HCT116 (cell line): ENCODE measurements around the gene FRMD4A. TPM values are rescaled to one million over a fixed set of nuclear protein-coding genes. Genes with fewer than 3 reads are reported as not detected.

Source experiments
- ATAC-seq: fragments of 200-7000 bp; cut with Tn5 transposase; 2 replicates; pipeline ENCODE4 v1.9.1; 2020; ENCODE audit warnings: mild to moderate bottlenecking, moderate library complexity
- BruUV-seq: library from RNA; stranded (reverse); fragments of 400-500 nt; replicated peaks from 2 replicates; lab custom pipeline; 2021; lab: Mats Ljungman, UMichigan
- CTCF ChIA-PET: fragments of 300-600 bp; sonication (Branson Sonifier 250); formaldehyde crosslinking; loops from one replicate; lab custom pipeline; 2021; ENCODE audit warnings: antibody characterized with exemption; lab: Charles Lee
- POLR2A ChIA-PET: fragments of 300-600, 350-600 bp; sonication (Branson Sonifier 250); formaldehyde crosslinking; loops from one replicate; lab custom pipeline; 2021; ENCODE audit warnings: antibody characterized with exemption; lab: Charles Lee
- RAD21 ChIA-PET, 2 experiments: fragments of 300-600 bp; sonication (Branson Sonifier 250); formaldehyde crosslinking; loops; one replicate each; lab custom pipeline; 2023; ENCODE audit warnings: low total read pairs in 2 of 2; ENCODE audit not compliant: uncharacterized antibody in 2 of 2, unreplicated experiment in 2 of 2, low non-redundant PET in 1 of 2; lab: Charles Lee
- DNase-seq: peaks from one replicate; pipeline ENCODE4 v3.0.0-alpha.2; 2010; ENCODE audit warnings: low read depth, low spot score
- H2AFZ ChIP-seq: fragments of 200-600 bp; shearing (Covaris generic), sonication (generic); 2 replicates; pipeline ENCODE4 v1.6.1; 2017; ENCODE audit warnings: low read depth, mixed run types, mixed read lengths, antibody characterized with exemption, low read length; ENCODE audit not compliant: poor library complexity, severe bottlenecking
- H3K27ac ChIP-seq: 2 replicates; pipeline ENCODE4 v1.5.1; 2012; ENCODE audit warnings: low read depth, low read length
- H3K27me3 ChIP-seq: fragments of 200-600 bp; sonication (generic); 2 replicates; pipeline ENCODE4 v1.6.1; 2016; ENCODE audit warnings: mixed run types, low read length, mixed read lengths; ENCODE audit not compliant: insufficient read depth
- H3K36me3 ChIP-seq, 2 experiments: fragments of 200-500 bp in 1 of 2; fragments of 200-600 bp in 1 of 2; sonication (Bioruptor generic) in 1 of 2; sonication (generic) in 1 of 2; 2 replicates each; pipeline versions ENCODE4 v1.5.1 to v1.6.1; 2014 to 2016; ENCODE audit warnings: low read length in 2 of 2, inconsistent platforms in 1 of 2, mixed read lengths in 1 of 2, mixed run types in 1 of 2; ENCODE audit not compliant: insufficient read depth in 2 of 2, control insufficient read depth in 1 of 2
- H3K4me1 ChIP-seq, 2 experiments: fragments of 200-600 bp in 1 of 2; sonication (generic) in 1 of 2; 2 replicates each; pipeline versions ENCODE4 v1.5.1 to v1.6.1; 2012 to 2017; ENCODE audit warnings: low read length in 2 of 2, inconsistent platforms in 1 of 2, mild to moderate bottlenecking in 1 of 2, mixed read lengths in 1 of 2, mixed run types in 1 of 2, moderate library complexity in 1 of 2; ENCODE audit not compliant: insufficient read depth in 2 of 2, control insufficient read depth in 1 of 2
- H3K4me2 ChIP-seq: fragments of 200-600 bp; sonication (generic); 2 replicates; pipeline ENCODE4 v1.6.1; 2017; ENCODE audit warnings: mixed run types, low read length, mixed read lengths
- H3K4me3 ChIP-seq, 2 experiments: fragments of 200-600 bp in 1 of 2; sonication (generic) in 1 of 2; replicated peaks in 1 of 2; 2 replicates each; pipeline ENCODE4 v1.5.1; 2011 to 2016; ENCODE audit warnings: low read length in 2 of 2, control low read depth in 1 of 2, low read depth in 1 of 2, mild to moderate bottlenecking in 1 of 2, mixed read lengths in 1 of 2, mixed run types in 1 of 2
- H3K79me2 ChIP-seq: fragments of 200-600 bp; sonication (generic); 2 replicates; pipeline ENCODE4 v1.6.1; 2017; ENCODE audit warnings: mild to moderate bottlenecking, mixed run types, low read length, moderate library complexity, mixed read lengths; ENCODE audit not compliant: insufficient read depth
- H3K9ac ChIP-seq: fragments of 200-600 bp; sonication (generic); 2 replicates; pipeline ENCODE4 v1.6.1; 2016; ENCODE audit warnings: low read length, mixed read lengths
- H3K9me2 ChIP-seq: fragments of 200-600 bp; sonication (generic), shearing (Covaris generic); 2 replicates; pipeline ENCODE4 v1.6.1; 2017; ENCODE audit warnings: mixed run types, mild to moderate bottlenecking, moderate library complexity; ENCODE audit not compliant: insufficient read depth
- H3K9me3 ChIP-seq, 2 experiments: fragments of 200-500 bp in 1 of 2; fragments of 200-600 bp in 1 of 2; sonication (Bioruptor generic) in 1 of 2; sonication (generic) in 1 of 2; 2 replicates each; pipeline ENCODE4 v1.6.1; 2014 to 2017; ENCODE audit warnings: low read length in 2 of 2, mixed read lengths in 2 of 2, inconsistent platforms in 1 of 2, low read depth in 1 of 2, mild to moderate bottlenecking in 1 of 2, mixed run types in 1 of 2, moderate library complexity in 1 of 2; ENCODE audit not compliant: control insufficient read depth in 1 of 2, insufficient read depth in 1 of 2
- H4K20me1 ChIP-seq: fragments of 200-600 bp; sonication (generic), shearing (Covaris generic); 2 replicates; pipeline ENCODE4 v1.6.1; 2017; ENCODE audit warnings: mixed run types, mild to moderate bottlenecking, moderate library complexity; ENCODE audit not compliant: insufficient read depth
- ATF3 ChIP-seq: IDR thresholded peaks from 2 replicates; pipeline ENCODE4 v1.6.1; 2012
- CEBPB ChIP-seq: IDR thresholded peaks from 2 replicates; pipeline ENCODE4 v1.6.1; 2012; ENCODE audit warnings: low read depth
- EZH2 ChIP-seq: fragments of 200-600 bp; sonication (generic); IDR thresholded peaks from 2 replicates; pipeline ENCODE4 v1.6.1; 2017; ENCODE audit warnings: antibody characterized with exemption, mixed run types
- RAD21 ChIP-seq: IDR thresholded peaks from 2 replicates; pipeline ENCODE4 v1.6.1; 2012; ENCODE audit warnings: low read depth, mild to moderate bottlenecking
- REST ChIP-seq: IDR thresholded peaks from 2 replicates; pipeline ENCODE4 v1.6.1; 2012; ENCODE audit warnings: low read depth
- YY1 ChIP-seq: IDR thresholded peaks from 2 replicates; pipeline ENCODE4 v1.6.1; 2011; ENCODE audit warnings: low read length, low read depth, moderate library complexity, mild to moderate bottlenecking; ENCODE audit not compliant: insufficient replicate concordance; ENCODE audit errors: extremely low read depth
- ZFX ChIP-seq: fragments of 450-650 bp; IDR thresholded peaks from 2 replicates; pipeline ENCODE4 v1.6.1; 2017
- intact Hi-C: fragments of 100-400 bp; cut with micrococcal nuclease; formaldehyde crosslinking; loops from 2 replicates; pipeline ENCODE4 v1.10.0; 2022
- total RNA-seq: library from RNA; stranded (reverse); gene quantifications from one replicate; pipeline ENCODE4 v1.2.1, GENCODE V29; 2021; ENCODE audit not compliant: unreplicated experiment
- TF ChIP-seq, protein P1 (sequence below): IDR thresholded peaks from 2 replicates; pipeline ENCODE4 v1.6.1; 2011; ENCODE audit warnings: mild to moderate bottlenecking, low read length, moderate library complexity; ENCODE audit not compliant: insufficient replicate concordance; ENCODE audit errors: extremely low read depth

The FRMD4A gene
- total RNA-seq, 1 experiment from 2014 or later, result 0.20 TPM

GRCh38 chr10:13703101-13703818 lies 627.5 kb downstream of the FRMD4A start:
- intact Hi-C loops, result no loop called here
- Histone ChIP-seq H3K9ac (no peak overlapping the region), H2AFZ (no peak overlapping the region), H4K20me1 (no peaks in the 10 kb centered on the region), H3K9me3 (no peaks in the 10 kb centered on the region), H3K9me2 (no peaks in the 10 kb centered on the region), H3K27ac (no peak overlapping the region), H3K36me3 (no peaks in the 10 kb centered on the region), H3K4me1 (peaks cover 0 to 1% of the 10 kb centered on the region in 2 experiments; a peak in 2 of 4 replicates), H3K4me3 (no peak overlapping the region), H3K27me3 (no peaks in the 10 kb centered on the region), H3K79me2 (no peaks in the 10 kb centered on the region), H3K4me2 (no peak overlapping the region)
- RAD21 ChIA-PET, result no interaction called here
- no peak for TF ChIP-seq CEBPB
- TF ChIP-seq YY1, result no peak
- no peak for TF ChIP-seq ZFX
- TF ChIP-seq ATF3, result no peak
- TF ChIP-seq EZH2, result no peak
- TF ChIP-seq REST, result no peak
- TF ChIP-seq, protein P1, sequence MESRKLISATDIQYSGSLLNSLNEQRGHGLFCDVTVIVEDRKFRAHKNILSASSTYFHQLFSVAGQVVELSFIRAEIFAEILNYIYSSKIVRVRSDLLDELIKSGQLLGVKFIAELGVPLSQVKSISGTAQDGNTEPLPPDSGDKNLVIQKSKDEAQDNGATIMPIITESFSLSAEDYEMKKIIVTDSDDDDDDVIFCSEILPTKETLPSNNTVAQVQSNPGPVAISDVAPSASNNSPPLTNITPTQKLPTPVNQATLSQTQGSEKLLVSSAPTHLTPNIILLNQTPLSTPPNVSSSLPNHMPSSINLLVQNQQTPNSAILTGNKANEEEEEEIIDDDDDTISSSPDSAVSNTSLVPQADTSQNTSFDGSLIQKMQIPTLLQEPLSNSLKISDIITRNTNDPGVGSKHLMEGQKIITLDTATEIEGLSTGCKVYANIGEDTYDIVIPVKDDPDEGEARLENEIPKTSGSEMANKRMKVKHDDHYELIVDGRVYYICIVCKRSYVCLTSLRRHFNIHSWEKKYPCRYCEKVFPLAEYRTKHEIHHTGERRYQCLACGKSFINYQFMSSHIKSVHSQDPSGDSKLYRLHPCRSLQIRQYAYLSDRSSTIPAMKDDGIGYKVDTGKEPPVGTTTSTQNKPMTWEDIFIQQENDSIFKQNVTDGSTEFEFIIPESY, result no peak
- no peak for TF ChIP-seq RAD21
- CTCF ChIA-PET, result no interaction called here
- ATAC-seq (no peak), DNase-seq (no peak)
- BruUV-seq, result no TSS peak
- POLR2A ChIA-PET, result no interaction called here
